WTC11 (cell line): ENCODE data around the gene F10. TPM values are rescaled to one million over a fixed set of nuclear protein-coding genes. Genes with fewer than 3 reads are reported as not detected.

Source experiments
- ATAC-seq: fragments of 200-7000 bp; cut with Tn5 transposase; 2 replicates; pipeline ENCODE4 v1.10.0; 2021; ENCODE audit warnings: mild to moderate bottlenecking, moderate library complexity
- CTCF ChIA-PET: fragments of 300-600 bp; sonication (Branson Sonifier 250); formaldehyde crosslinking; loops from one replicate; lab custom pipeline; 2021; ENCODE audit warnings: antibody characterized with exemption; lab: Charles Lee
- POLR2A ChIA-PET: fragments of 350-600 bp; sonication (Branson Sonifier 250); formaldehyde crosslinking; loops from one replicate; lab custom pipeline; 2021; ENCODE audit warnings: antibody characterized with exemption; lab: Charles Lee
- DNase-seq: peaks from one replicate; pipeline ENCODE4 v3.0.0; 2021; ENCODE audit warnings: low spot score
- H3K27ac Mint-ChIP-seq: 2 replicates; pipeline ENCODE4 v1.8.0; 2021; ENCODE audit warnings: mixed read lengths
- H3K27me3 Mint-ChIP-seq: 2 replicates; pipeline ENCODE4 v1.8.0; 2021; ENCODE audit warnings: low read depth, mild to moderate bottlenecking, moderate library complexity, mixed read lengths
- H3K36me3 Mint-ChIP-seq: 2 replicates; pipeline ENCODE4 v1.8.0; 2021; ENCODE audit warnings: mixed read lengths
- H3K4me1 Mint-ChIP-seq: 2 replicates; pipeline ENCODE4 v1.8.0; 2022; ENCODE audit warnings: mixed read lengths
- H3K4me3 Mint-ChIP-seq: 2 replicates; pipeline ENCODE4 v1.8.0; 2021; ENCODE audit warnings: mild to moderate bottlenecking, moderate library complexity, mixed read lengths
- H3K9me3 Mint-ChIP-seq: 2 replicates; pipeline ENCODE4 v1.8.0; 2021; ENCODE audit warnings: mixed read lengths
- AFF4 ChIP-seq: sonication (generic); formaldehyde crosslinking; IDR thresholded peaks from 2 replicates; pipeline ENCODE4 v1.8.1; 2023; ENCODE audit warnings: mild to moderate bottlenecking, missing genetic modification reagents, borderline replicate concordance
- CBFB ChIP-seq: sonication (generic); formaldehyde crosslinking; IDR thresholded peaks from 2 replicates; pipeline ENCODE4 v1.8.1; 2022; ENCODE audit warnings: mild to moderate bottlenecking, low read depth, missing genetic modification reagents
- ERG ChIP-seq: fragments of 250-450 bp; sonication (Bioruptor Pico); IDR thresholded peaks from 2 replicates; pipeline ENCODE4 v1.8.0; 2021; ENCODE audit warnings: mild to moderate bottlenecking
- FOXJ3 ChIP-seq: sonication (generic); formaldehyde crosslinking; IDR thresholded peaks from 2 replicates; pipeline ENCODE4 v1.9.0; 2021; ENCODE audit warnings: missing genetic modification reagents, mild to moderate bottlenecking, borderline replicate concordance
- FOXP1 ChIP-seq: sonication (generic); formaldehyde crosslinking; IDR thresholded peaks from 2 replicates; pipeline ENCODE4 v1.8.0; 2022; ENCODE audit warnings: missing genetic modification reagents, mild to moderate bottlenecking, moderate library complexity, borderline replicate concordance
- GABPB1 ChIP-seq: sonication (generic); formaldehyde crosslinking; IDR thresholded peaks from 2 replicates; pipeline ENCODE4 v1.8.1; 2023; ENCODE audit warnings: mild to moderate bottlenecking, missing genetic modification reagents
- GTF2I ChIP-seq: fragments of 250-450 bp; sonication (Bioruptor Pico); conservative IDR thresholded peaks from 2 replicates; pipeline ENCODE4 v1.4.0; 2021; ENCODE audit warnings: mild to moderate bottlenecking
- IRF2 ChIP-seq: sonication (generic); formaldehyde crosslinking; IDR thresholded peaks from 2 replicates; pipeline ENCODE4 v1.8.0; 2022; ENCODE audit warnings: low read depth, missing genetic modification reagents, borderline replicate concordance
- MXD4 ChIP-seq: fragments of 250-450 bp; sonication (Bioruptor Pico); IDR thresholded peaks from 2 replicates; pipeline ENCODE4 v1.8.0; 2021; ENCODE audit warnings: mild to moderate bottlenecking, moderate library complexity, borderline replicate concordance
- NFE2L1 ChIP-seq: sonication (generic); formaldehyde crosslinking; IDR thresholded peaks from 2 replicates; pipeline ENCODE4 v1.8.1; 2023; ENCODE audit warnings: missing genetic modification reagents
- ZBTB43 ChIP-seq: sonication (generic); formaldehyde crosslinking; IDR thresholded peaks from 2 replicates; pipeline ENCODE4 v1.8.1; 2023; ENCODE audit warnings: mild to moderate bottlenecking, missing genetic modification reagents
- ZMAT4 ChIP-seq: fragments of 250-450 bp; sonication (Bioruptor Pico); IDR thresholded peaks from 2 replicates; pipeline ENCODE4 v1.9.0; 2021; ENCODE audit warnings: mild to moderate bottlenecking
- ZNF423 ChIP-seq: fragments of 250-450 bp; sonication (Bioruptor Pico); IDR thresholded peaks from 2 replicates; pipeline ENCODE4 v2.1.2; 2022; ENCODE audit warnings: mild to moderate bottlenecking, moderate library complexity
- ZNF425 ChIP-seq: fragments of 250-450 bp; sonication (Bioruptor Pico); conservative IDR thresholded peaks from 2 replicates; pipeline ENCODE4 v1.9.0; 2021; ENCODE audit warnings: mild to moderate bottlenecking
- total RNA-seq: library from RNA; stranded (reverse); gene quantifications from 3 replicates; pipeline ENCODE4 v1.2.3, GENCODE V29; 2021

Gene F10
- total RNA-seq, 1 experiment from 2014 or later = 0.87 TPM

GRCh38 chr13:113164492-113164891, 41.9 kb downstream of the F10 start:
- no peaks in the 10 kb centered on the region for H3K9me3 Mint-ChIP-seq
- no peak for ATAC-seq
- POLR2A ChIA-PET = no interaction called here
- TF ChIP-seq IRF2 (CRISPR knock-in tag) = no peak
- TF ChIP-seq ZNF423 (CRISPR knock-in tag) = no peak
- no peak for TF ChIP-seq ZMAT4 (CRISPR knock-in tag)
- TF ChIP-seq ZNF425 (CRISPR knock-in tag) = no peak
- TF ChIP-seq NFE2L1 (CRISPR knock-in tag) = no peak
- TF ChIP-seq FOXP1 (CRISPR knock-in tag) = no peak
- TF ChIP-seq AFF4 (CRISPR knock-in tag) = no peak
- TF ChIP-seq ZBTB43 (CRISPR knock-in tag) = no peak
- TF ChIP-seq CBFB (CRISPR knock-in tag) = no peak
- no peak for TF ChIP-seq MXD4 (CRISPR knock-in tag)
- TF ChIP-seq, all 79 proteins: peak for 0
- H3K4me3 Mint-ChIP-seq = no peak overlapping the region
- no peak overlapping the region for H3K27ac Mint-ChIP-seq
- H3K27me3 Mint-ChIP-seq = no peaks in the 10 kb centered on the region; the same call in 1 of the 2 replicates
- peaks cover 11% of the 10 kb centered on the region for H3K4me1 Mint-ChIP-seq
- no peak for DNase-seq
- peaks cover 10% of the 10 kb centered on the region for H3K36me3 Mint-ChIP-seq
- CTCF ChIA-PET = no interaction called here

GRCh38 chr13:113166266-113166665, 43.7 kb downstream of the F10 start:
- TF ChIP-seq FOXJ3 (no peak), GTF2I (CRISPR knock-in tag) (no peak), GABPB1 (no peak), ERG (CRISPR knock-in tag) (no peak)
- ChIA-PET CTCF (interaction anchor here (1.2 kb wide), 1 partner anchor 76 kb away, joined by 3 read pairs; no protein-coding TSS in a partner anchor), POLR2A (interaction anchor here (0.5 kb wide), 1 partner anchor 919 kb away, joined by 3 read pairs; no protein-coding TSS in a partner anchor)
- H3K27me3 Mint-ChIP-seq = no peaks in the 10 kb centered on the region; the same call in 1 of the 2 replicates
- H3K4me1 Mint-ChIP-seq = peaks cover 20% of the 10 kb centered on the region
- no peak overlapping the region for H3K4me3 Mint-ChIP-seq
- no peak for DNase-seq
- no peak overlapping the region for H3K27ac Mint-ChIP-seq
- peaks cover 18% of the 10 kb centered on the region for H3K36me3 Mint-ChIP-seq
- no peaks in the 10 kb centered on the region for H3K9me3 Mint-ChIP-seq
- ATAC-seq = no peak
